ENCODE data around the gene PDSS2. TPM values are rescaled to one million over a fixed set of nuclear protein-coding genes. Genes with fewer than 3 reads are reported as not detected.
"Not testable (repeated sequence)": the region's sequence is repeated elsewhere in the genome, so short reads cannot be mapped to it uniquely, and the experiment has no call there.

The PDSS2 gene
- total RNA-seq, 1 donor from 2014 or later, result 13.3 TPM

DNA sequence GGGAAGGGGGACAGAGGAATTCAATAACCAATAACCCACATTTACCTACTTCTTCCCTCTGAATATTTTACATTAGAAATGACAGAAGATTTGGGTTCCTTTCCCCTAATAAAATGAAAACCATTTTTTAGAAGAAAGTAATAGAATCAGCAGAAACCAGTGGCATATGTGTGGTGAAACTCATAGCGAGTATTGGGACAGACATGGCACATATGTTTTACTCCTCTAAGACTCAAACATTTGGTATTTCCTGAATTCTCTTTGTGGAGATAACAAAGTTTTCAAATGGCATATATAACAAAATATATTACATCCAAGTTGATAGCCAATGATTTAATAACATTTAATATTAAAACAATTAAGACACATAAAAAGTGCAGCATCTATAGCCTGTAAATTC, 331.2 kb downstream of the PDSS2 start:
- H3K4me1 Mint-ChIP-seq, result peaks cover 2% of the 10 kb centered on the region
- H3K4me3 Mint-ChIP-seq, result no peak overlapping the region
- H3K36me3 Mint-ChIP-seq (ENCODE audit: low read depth), result no peaks in the 10 kb centered on the region
- no peak for DNase-seq
- H3K27ac Mint-ChIP-seq, result no peak overlapping the region
- intact Hi-C loops (cut with micrococcal nuclease), result no loop called here
- H3K9me3 Mint-ChIP-seq, result no peaks in the 10 kb centered on the region
- H3K27me3 Mint-ChIP-seq, result peaks cover 2% of the 10 kb centered on the region

DNA sequence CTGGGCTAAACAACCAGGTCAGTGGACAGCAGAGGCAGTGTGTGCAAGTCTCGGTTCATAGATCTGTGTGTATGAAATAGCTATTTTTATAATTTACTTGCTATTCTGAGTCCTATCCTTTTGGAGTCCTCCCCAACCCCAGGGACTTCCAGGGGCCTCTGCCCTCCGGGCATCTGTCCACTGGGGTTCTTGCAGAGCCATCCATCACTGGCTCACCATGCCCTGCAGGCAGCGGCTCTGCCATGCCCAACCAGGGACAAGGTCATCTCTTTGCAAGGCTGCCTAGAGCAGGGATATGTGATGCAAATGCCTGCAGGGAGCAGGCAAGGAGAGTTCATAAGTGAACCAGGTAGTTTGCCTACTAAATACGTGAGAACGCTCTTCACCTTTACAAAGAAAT, 333.6 kb downstream of the PDSS2 start:
- no peak overlapping the region for H3K4me3 Mint-ChIP-seq
- intact Hi-C loops (cut with micrococcal nuclease), result no loop called here
- peaks cover 2% of the 10 kb centered on the region for H3K4me1 Mint-ChIP-seq
- no peaks in the 10 kb centered on the region for H3K36me3 Mint-ChIP-seq (ENCODE audit: low read depth)
- no peak for DNase-seq
- no peak overlapping the region for H3K27ac Mint-ChIP-seq
- H3K27me3 Mint-ChIP-seq, result peaks cover 2% of the 10 kb centered on the region
- no peaks in the 10 kb centered on the region for H3K9me3 Mint-ChIP-seq

DNA sequence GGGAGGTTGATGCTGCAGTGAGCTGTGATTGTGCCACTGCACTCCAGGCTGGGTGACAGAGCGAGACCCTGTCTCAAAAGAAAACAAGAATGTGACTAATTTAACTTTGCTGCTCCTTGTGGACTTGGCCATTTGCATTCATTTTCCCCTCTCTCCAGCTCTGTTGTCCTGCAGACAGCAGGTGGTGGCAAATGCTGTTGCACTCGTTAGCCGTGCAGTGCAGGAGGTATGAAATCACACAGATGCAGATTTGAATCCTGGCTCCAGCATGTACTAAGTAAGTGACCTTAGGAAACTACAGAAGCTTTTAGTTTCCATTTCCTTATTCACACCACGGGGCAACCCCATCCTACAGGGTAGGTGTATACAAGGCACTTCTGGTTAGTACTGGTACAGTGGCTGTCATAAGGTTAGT, 334.4 kb downstream of the PDSS2 start:
- H3K9me3 Mint-ChIP-seq, result no peaks in the 10 kb centered on the region
- H3K27ac Mint-ChIP-seq, result no peak overlapping the region
- H3K4me1 Mint-ChIP-seq, result peaks cover 2% of the 10 kb centered on the region
- DNase-seq, result no peak
- intact Hi-C loops (cut with micrococcal nuclease), result no loop called here
- no peak overlapping the region for H3K4me3 Mint-ChIP-seq
- peaks cover 2% of the 10 kb centered on the region for H3K27me3 Mint-ChIP-seq
- no peaks in the 10 kb centered on the region for H3K36me3 Mint-ChIP-seq (ENCODE audit: low read depth)

DNA sequence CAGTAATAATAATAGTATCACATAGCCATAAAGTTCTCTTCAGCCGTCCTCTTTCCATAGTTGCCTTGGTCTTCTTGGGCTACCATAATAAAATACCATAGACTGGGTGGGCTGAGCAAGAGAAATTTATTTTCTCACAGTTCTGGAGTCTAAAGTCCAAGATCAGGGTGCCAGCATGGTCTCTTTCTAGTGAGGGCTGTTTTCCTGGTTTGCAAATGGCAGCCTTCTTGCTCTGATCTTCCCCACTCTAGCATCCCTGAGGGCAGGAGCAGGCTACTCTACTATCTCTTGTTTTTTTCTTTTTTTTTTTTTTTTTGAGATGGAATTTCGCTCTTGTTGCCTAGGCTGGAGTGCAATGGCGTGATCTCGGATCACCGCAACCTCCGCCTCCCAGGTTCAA, 335.9 kb downstream of the PDSS2 start:
- Mint-ChIP-seq H3K27ac (no peak overlapping the region), H3K27me3 (peaks cover 4% of the 10 kb centered on the region), H3K4me3 (no peak overlapping the region), H3K36me3 (ENCODE audit: low read depth) (no peaks in the 10 kb centered on the region), H3K4me1 (peaks cover 2% of the 10 kb centered on the region), H3K9me3 (no peaks in the 10 kb centered on the region)
- intact Hi-C loops (cut with micrococcal nuclease), result no loop called here
- no peak for DNase-seq

DNA sequence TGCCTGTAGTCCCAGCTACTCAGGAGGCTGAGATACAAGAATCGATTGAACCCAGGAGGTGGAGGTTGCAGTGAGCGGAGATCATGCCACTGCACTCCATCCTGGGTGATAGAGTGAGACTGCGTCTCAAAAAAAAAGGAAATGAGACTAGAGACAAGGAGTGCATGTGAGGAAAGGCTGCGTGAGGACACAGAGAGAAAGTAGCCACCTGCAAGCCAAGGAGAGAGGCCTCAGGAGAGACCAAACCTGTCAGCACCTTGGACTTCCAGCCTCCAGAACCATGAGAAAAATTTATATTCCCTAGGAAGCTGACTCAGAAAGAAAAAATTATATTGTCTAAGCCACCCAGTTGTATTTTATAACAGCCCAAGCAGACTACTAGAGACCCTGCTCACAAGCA, 336.6 kb downstream of the PDSS2 start:
- H3K9me3 Mint-ChIP-seq, result no peaks in the 10 kb centered on the region
- H3K27ac Mint-ChIP-seq, result no peak overlapping the region
- H3K27me3 Mint-ChIP-seq, result peaks cover 4% of the 10 kb centered on the region
- no peak for DNase-seq
- peaks cover 2% of the 10 kb centered on the region for H3K4me1 Mint-ChIP-seq
- intact Hi-C loops (cut with micrococcal nuclease), result no loop called here
- H3K4me3 Mint-ChIP-seq, result no peak overlapping the region
- no peaks in the 10 kb centered on the region for H3K36me3 Mint-ChIP-seq (ENCODE audit: low read depth)

DNA sequence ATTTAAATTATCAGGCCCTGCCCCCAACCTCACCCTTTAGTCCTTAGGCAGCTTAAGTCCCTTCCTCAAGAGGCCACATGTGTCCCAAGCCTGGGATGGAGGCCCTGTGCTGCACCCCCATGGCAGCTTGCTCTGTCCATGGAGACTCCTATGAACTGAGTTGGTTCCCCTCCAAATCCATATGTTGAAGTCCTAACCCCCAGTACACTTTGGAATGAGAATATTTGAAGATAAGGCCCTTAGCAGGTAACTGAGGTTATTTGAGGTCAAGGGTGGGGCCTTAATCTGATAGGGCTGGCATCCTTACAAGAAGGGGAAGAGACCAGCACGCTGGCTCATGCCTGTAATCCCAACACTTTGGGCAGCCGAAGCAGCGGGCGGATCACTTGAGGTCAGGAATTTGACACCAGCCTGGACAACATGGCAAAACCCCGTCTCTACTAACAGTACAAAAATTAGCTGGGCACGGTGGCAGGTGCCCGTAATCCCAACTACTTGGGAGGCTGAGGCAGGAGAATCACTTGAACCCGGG, 337.3 kb downstream of the PDSS2 start:
- DNase-seq, result no peak
- no peak overlapping the region for H3K4me3 Mint-ChIP-seq
- H3K36me3 Mint-ChIP-seq (ENCODE audit: low read depth), result no peaks in the 10 kb centered on the region
- peaks cover 8% of the 10 kb centered on the region for H3K27me3 Mint-ChIP-seq
- no peaks in the 10 kb centered on the region for H3K9me3 Mint-ChIP-seq
- intact Hi-C loops (cut with micrococcal nuclease), result no loop called here
- H3K4me1 Mint-ChIP-seq, result peaks cover 2% of the 10 kb centered on the region
- H3K27ac Mint-ChIP-seq, result no peak overlapping the region

DNA sequence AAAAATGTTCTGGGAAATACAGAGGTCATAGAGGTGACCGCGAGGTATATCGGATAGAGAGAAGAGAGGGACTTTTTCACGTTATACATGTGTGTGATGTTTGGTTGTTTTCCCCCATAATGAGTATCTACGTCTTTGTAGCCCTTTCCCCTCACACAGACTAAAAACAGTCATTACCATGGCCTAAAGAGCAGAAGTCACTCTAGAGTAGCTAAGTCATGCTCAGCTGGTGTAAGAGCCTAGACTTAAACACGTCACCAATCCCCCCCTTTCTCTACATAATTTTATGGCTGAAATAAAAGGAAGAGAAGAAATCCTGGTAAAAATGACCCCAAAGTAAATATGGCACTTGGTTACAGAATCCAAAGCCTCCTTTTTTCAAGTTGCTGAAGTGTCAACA, 338.1 kb downstream of the PDSS2 start:
- Mint-ChIP-seq H3K27me3 (peaks cover 15% of the 10 kb centered on the region), H3K4me3 (no peak overlapping the region), H3K4me1 (peaks cover 9% of the 10 kb centered on the region), H3K27ac (no peak overlapping the region), H3K36me3 (ENCODE audit: low read depth) (no peaks in the 10 kb centered on the region), H3K9me3 (no peaks in the 10 kb centered on the region)
- DNase-seq, result no peak
- intact Hi-C loops (cut with micrococcal nuclease), result no loop called here

DNA sequence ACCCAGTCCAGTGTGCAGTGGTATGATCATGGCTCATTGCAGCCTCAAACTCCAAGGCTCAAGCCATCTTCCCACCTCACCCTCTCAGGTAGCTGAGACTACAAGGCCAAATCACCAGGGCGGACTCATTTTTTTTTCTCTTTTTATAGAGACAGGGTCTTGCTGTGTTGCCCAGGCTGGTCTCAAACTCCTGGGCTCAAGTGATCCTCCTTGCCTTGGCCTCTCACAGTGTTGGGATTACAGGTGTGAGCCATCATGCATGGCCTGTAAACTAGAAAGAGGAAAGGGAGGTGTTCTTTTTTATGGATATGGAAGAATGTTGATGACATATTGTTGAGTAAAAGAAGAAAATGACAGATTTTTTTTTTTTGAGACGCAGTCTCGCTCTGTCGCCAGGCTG, 339.0 kb downstream of the PDSS2 start:
- no peaks in the 10 kb centered on the region for H3K36me3 Mint-ChIP-seq (ENCODE audit: low read depth)
- peaks cover 13% of the 10 kb centered on the region for H3K4me1 Mint-ChIP-seq
- DNase-seq, result no peak
- peaks cover 20% of the 10 kb centered on the region for H3K27me3 Mint-ChIP-seq
- intact Hi-C loops (cut with micrococcal nuclease), result no loop called here
- no peak overlapping the region for H3K27ac Mint-ChIP-seq
- no peaks in the 10 kb centered on the region for H3K9me3 Mint-ChIP-seq
- H3K4me3 Mint-ChIP-seq, result no peak overlapping the region

DNA sequence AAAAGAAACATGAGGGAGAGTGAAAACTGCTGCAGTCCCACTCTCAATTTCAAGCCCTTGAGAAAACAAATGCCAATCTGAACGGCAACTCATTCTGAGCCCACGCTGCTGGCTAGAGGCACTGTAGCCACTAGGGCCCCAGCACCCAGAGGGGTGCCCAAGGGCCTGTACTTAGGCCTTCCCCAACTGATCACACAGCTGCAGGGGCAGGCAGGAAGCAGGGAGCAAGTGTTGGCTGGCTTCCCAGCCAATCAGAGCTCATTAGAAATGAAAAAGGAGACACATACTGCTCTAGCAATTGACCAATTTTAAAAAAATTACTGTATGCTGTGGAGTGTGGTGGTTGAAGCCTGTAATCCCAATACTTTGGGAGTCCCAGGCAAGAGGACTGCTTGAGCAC, 340.4 kb downstream of the PDSS2 start:
- Mint-ChIP-seq H3K4me3 (no peak overlapping the region), H3K27ac (no peak overlapping the region), H3K4me1 (peaks cover 10% of the 10 kb centered on the region), H3K9me3 (no peaks in the 10 kb centered on the region), H3K36me3 (ENCODE audit: low read depth) (no peaks in the 10 kb centered on the region), H3K27me3 (peaks cover 20% of the 10 kb centered on the region)
- DNase-seq, result no peak
- intact Hi-C loops (cut with micrococcal nuclease), result loop anchor here (10.0 kb wide), 2 partner anchors 336 to 594 kb away; partner anchors contain the start of gene PDSS2

DNA sequence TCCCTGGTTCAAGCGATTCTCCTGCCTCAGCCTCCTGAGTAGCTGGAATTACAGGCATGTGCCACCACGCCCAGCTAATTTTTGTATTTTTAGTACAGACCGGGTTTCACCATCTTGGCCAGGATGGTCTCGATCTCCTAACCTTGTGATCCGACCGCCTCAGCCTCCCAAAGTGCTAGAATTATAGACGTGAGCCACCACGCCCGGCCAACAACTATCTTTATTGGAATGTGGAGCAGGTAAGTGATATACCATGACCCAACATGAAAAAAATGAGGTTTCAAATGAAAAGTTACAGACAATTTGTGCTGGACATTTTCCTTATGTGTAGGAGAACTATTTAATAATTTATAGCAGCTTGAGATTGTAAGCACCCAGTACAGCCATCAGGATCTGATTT, 340.8 kb downstream of the PDSS2 start:
- not testable (repeated sequence) for H3K36me3 Mint-ChIP-seq (ENCODE audit: low read depth); H3K27ac Mint-ChIP-seq; H3K9me3 Mint-ChIP-seq; H3K4me3 Mint-ChIP-seq; DNase-seq
- Mint-ChIP-seq H3K4me1 (peaks cover 13% of the 10 kb centered on the region), H3K27me3 (peaks cover 20% of the 10 kb centered on the region)
- intact Hi-C loops (cut with micrococcal nuclease), result loop anchor here (10.0 kb wide), 2 partner anchors 336 to 594 kb away; partner anchors contain the start of gene PDSS2

DNA sequence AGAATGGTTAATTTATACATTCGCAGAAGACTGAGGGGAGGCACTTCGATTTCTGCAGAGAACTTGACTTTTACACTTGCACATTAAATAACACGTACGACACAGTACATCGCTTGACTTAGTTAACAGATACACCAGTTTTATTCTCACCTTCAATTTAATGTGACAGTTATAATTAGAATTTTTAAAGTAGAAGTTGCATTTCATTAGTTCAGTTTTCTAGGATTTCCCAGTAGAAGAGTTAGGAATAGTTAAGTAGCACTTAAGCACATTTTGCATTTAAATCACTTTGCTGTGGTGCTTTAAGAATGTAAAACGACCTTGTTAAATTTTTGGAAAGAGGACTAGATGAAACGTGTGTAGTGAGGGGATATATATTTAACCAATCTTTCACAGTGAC, 342.4 kb downstream of the PDSS2 start:
- peaks cover 16% of the 10 kb centered on the region for H3K4me1 Mint-ChIP-seq
- no peak for DNase-seq
- H3K36me3 Mint-ChIP-seq (ENCODE audit: low read depth), result no peaks in the 10 kb centered on the region
- intact Hi-C loops (cut with micrococcal nuclease), result loop anchor here (10.0 kb wide), 2 partner anchors 338 to 592 kb away; partner anchors contain the start of gene PDSS2
- no peaks in the 10 kb centered on the region for H3K9me3 Mint-ChIP-seq
- H3K27ac Mint-ChIP-seq, result peak overlapping the region; percentile 56
- peak overlapping the region; percentile 82 for H3K4me3 Mint-ChIP-seq
- peaks cover 20% of the 10 kb centered on the region for H3K27me3 Mint-ChIP-seq

DNA sequence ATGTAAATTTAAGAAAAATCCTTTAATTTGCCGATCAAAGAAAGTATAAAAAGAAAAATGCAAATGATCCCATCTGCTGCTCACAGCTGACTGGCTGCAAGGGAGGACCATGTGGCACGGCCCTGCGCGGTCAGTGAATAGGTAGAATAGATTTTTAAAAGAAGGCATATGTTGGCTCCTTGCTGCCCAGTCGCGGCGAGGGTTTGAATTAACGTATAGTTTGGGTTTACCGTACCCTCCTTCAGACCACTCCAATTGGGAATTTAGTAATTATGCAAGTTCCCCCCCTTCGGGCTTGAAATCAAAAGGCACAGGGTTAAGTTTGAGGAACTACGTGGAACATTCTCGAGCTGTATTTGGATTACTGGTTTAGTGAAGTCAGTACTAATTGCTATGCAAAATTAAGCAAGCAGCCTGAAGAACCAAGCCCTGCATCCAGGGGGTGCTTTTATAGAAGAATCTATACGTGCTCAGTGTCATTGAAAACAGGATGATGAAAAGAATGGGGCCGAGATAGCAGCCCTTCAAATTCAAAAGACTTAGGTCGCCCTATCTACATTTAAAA, 343.0 kb downstream of the PDSS2 start:
- H3K4me3 Mint-ChIP-seq, result peak overlapping the region; percentile 82
- no peaks in the 10 kb centered on the region for H3K36me3 Mint-ChIP-seq (ENCODE audit: low read depth)
- peak; percentile 70 for DNase-seq
- peaks cover 16% of the 10 kb centered on the region for H3K4me1 Mint-ChIP-seq
- intact Hi-C loops (cut with micrococcal nuclease), result loop anchor here (10.0 kb wide), 2 partner anchors 338 to 592 kb away; partner anchors contain the start of gene PDSS2
- no peaks in the 10 kb centered on the region for H3K9me3 Mint-ChIP-seq
- peaks cover 20% of the 10 kb centered on the region for H3K27me3 Mint-ChIP-seq
- peak overlapping the region; percentile 86 for H3K27ac Mint-ChIP-seq

DNA sequence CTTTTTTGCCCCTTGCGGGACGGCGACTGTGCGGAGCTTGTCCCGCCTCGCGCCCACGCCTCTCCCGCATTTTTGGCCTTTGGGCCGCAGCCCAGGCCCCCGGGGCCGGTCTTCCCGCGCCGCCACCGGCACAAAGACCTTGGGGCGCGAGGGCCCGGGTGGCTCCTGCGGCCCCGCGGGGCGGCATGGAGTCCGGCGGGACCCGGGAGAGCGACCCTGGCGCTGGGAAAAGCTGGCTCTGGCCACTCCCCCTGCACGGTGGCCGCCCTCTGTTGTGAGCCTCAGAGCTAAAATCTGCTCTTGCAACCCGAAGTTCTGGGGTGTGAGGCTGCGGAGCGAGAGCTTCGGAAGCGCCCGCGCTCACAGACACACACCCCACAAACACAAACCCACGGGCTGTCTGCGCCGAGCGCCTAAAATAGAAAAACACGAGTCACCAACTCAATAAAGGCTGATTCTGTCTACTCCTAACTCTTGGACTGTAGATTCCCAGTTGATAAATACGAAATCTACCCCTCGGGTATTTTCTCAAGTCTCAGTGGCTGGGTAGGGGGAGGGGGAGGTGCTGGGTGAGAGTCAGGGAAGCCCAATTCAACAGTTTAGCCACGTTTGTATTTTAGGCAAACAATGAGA, 343.6 kb downstream of the PDSS2 start:
- Mint-ChIP-seq H3K9me3 (no peaks in the 10 kb centered on the region), H3K4me3 (peak overlapping the region; percentile 82), H3K36me3 (ENCODE audit: low read depth) (no peaks in the 10 kb centered on the region), H3K27ac (peak overlapping the region; percentile 86), H3K4me1 (peaks cover 16% of the 10 kb centered on the region), H3K27me3 (peaks cover 20% of the 10 kb centered on the region)
- peak; percentile 76 for DNase-seq
- intact Hi-C loops (cut with micrococcal nuclease), result loop anchor here (2.0 to 10.0 kb wide), 3 partner anchors 51 to 591 kb away; partner anchors contain the start of gene PDSS2

DNA sequence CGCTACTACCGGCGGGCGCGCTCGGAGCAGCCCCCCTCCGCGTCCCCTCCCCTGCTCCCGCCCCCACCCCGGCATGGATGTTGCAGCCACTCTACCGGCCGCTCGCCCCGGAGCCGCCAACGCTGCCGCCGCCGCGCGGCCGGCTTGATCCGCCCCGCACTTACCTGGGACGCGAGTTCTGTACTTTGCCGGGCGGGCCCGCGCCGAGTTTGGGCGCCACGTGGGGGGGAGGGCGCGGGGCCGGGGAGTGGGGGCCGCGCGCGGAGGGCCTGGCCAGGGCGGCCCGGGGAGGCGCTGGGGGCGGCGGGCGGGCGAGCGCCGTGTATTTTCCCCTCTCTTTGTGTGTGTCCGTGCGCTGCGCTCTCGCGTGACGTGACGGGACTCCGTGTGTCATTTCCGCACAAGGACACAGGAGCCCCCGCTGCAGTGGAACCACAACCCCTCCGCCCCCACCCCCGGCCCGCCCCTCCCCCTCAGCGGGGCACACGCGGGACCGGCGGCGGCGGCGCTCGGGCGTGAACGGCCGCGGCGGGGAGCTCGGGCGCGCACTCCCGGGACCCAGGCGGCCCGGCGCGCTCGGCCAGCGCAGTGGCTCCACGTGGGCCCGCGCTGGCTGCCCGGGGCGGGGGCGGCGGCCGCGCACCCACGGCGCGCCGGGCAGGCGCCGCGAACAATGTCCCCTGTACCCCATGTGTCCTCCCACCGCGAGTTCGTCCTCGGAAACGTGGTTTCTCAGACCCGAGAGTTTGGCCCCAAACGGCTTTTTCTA, 344.3 kb downstream of the PDSS2 start, which contains the start of gene BEND3:
TSS of gene BEND3 (minus strand) at position 590 of the 769 bp plus-strand sequence. CDS start 16,230 bp downstream, outside the sequence.
- Mint-ChIP-seq H3K4me1 (peaks cover 18% of the 10 kb centered on the region), H3K27me3 (peaks cover 20% of the 10 kb centered on the region), H3K9me3 (no peaks in the 10 kb centered on the region), H3K36me3 (ENCODE audit: low read depth) (no peaks in the 10 kb centered on the region), H3K4me3 (peak within 1 kb of the TSS; percentile 84), H3K27ac (peak within 1 kb of the TSS; percentile 86)
- peak; percentile 83 for DNase-seq
- intact Hi-C loops (cut with micrococcal nuclease), result loop anchor here (1.0 to 10.0 kb wide), 4 partner anchors 50 to 590 kb away; partner anchors contain the start of genes MTRES1 and PDSS2
